ENCODE results near the gene ABHD5. TPM values are rescaled to one million over a fixed set of nuclear protein-coding genes. Genes with fewer than 3 reads are reported as not detected.

Gene ABHD5
- total and polyA plus RNA-seq, 2 of the 8 experiments (the other 6 are each of a cell fraction or from before 2014, with no cell fraction given): 10.5 to 16.4 TPM

- Histone ChIP-seq H3K56ac (replicated peaks; ENCODE audit: insufficient read length, low read depth, low read length) (no peak overlapping the region), H4K20me1 (replicated peaks in 1 of 2; ENCODE audit: control insufficient read depth in 1 of 2, insufficient read depth in 2 of 2, low read length in 2 of 2) (no peaks in the 10 kb centered on the region), H2BK5ac (ENCODE audit: low read depth, low read length) (no peak overlapping the region), H4K8ac (ENCODE audit: extremely low read depth, insufficient read depth, low read length) (no peak overlapping the region), H2BK20ac (ENCODE audit: low read length) (no peak overlapping the region), H2BK12ac (ENCODE audit: low read depth, low read length) (no peak overlapping the region), H3K79me2 (ENCODE audit: control insufficient read depth in 1 of 2, insufficient read depth in 2 of 2, low read length in 2 of 2) (no peaks in the 10 kb centered on the region), H3K23me2 (ENCODE audit: low read depth, low read length) (no peaks in the 10 kb centered on the region), H3K79me1 (ENCODE audit: low read depth, low read length) (no peaks in the 10 kb centered on the region), H3K4ac (replicated peaks; ENCODE audit: insufficient read length, low read depth, low read length) (no peak overlapping the region), H2BK15ac (ENCODE audit: low read length) (no peak overlapping the region), H3K23ac (ENCODE audit: insufficient read length) (no peak overlapping the region), H3K14ac (ENCODE audit: insufficient read length) (no peak overlapping the region), H3K36me3 (ENCODE audit: control insufficient read depth in 2 of 4, insufficient read depth in 4 of 4, low read length in 3 of 4) (no peaks in the 10 kb centered on the region; a peak in 1 of 8 replicates), H3K9ac (replicated peaks in 1 of 4; ENCODE audit: extremely low read depth in 1 of 4, low read depth in 3 of 4, low read length in 3 of 4) (no peak overlapping the region), H4K91ac (replicated peaks; ENCODE audit: insufficient read length, low read length) (no peak overlapping the region), H4K5ac (ENCODE audit: insufficient read length, low read depth, low read length) (no peak overlapping the region), H2BK120ac (replicated peaks; ENCODE audit: low read depth, low read length) (no peak overlapping the region), H3K27ac (ENCODE audit: low read depth, low read length) (no peak overlapping the region), H3K18ac (ENCODE audit: extremely low read depth, low read length) (no peak overlapping the region), H3K4me2 (ENCODE audit: insufficient read depth in 1 of 2, low read depth in 2 of 2, low read length in 2 of 2) (no peak overlapping the region), H3K27me3 (replicated peaks in 1 of 4; ENCODE audit: control insufficient read depth in 3 of 4, extremely low read depth in 1 of 4, insufficient read depth in 3 of 4, low read length in 3 of 4) (no peaks in the 10 kb centered on the region), H3K4me1 (replicated peaks in 1 of 4; ENCODE audit: control insufficient read depth in 3 of 4, insufficient read depth in 4 of 4, low read length in 3 of 4) (no peaks in the 10 kb centered on the region), H2AK5ac (ENCODE audit: low read depth, low read length) (no peak overlapping the region), H3K4me3 (ENCODE audit: extremely low read depth in 1 of 4, insufficient read depth in 2 of 4, low read depth in 3 of 4, low read length in 4 of 4) (no peak overlapping the region), H3K9me3 (ENCODE audit: insufficient read depth in 2 of 2, low read depth in 1 of 2, low read length in 1 of 2) (peaks cover 0 to 13% of the 10 kb centered on the region in 2 experiments; a peak in 2 of 4 replicates), H2AFZ (ENCODE audit: low read length) (no peak overlapping the region)
- no peak for TF ChIP-seq POU5F1 (IDR thresholded peaks at IDR 0.05; ENCODE audit: low read depth, low read length)
- TF ChIP-seq SP2 (IDR thresholded peaks at IDR 0.05; ENCODE audit: low read length): no peak
- no peak for TF ChIP-seq MAX (IDR thresholded peaks at IDR 0.05)
- no peak for TF ChIP-seq CHD2 (IDR thresholded peaks at IDR 0.05; ENCODE audit: low read length)
- no peak for TF ChIP-seq SIN3A (conservative IDR thresholded peaks at IDR 0.05 in 1 of 2, IDR thresholded peaks at IDR 0.05 in 1 of 2; ENCODE audit: low read depth in 1 of 2, low read length in 2 of 2)
- TF ChIP-seq GABPA (IDR thresholded peaks at IDR 0.05; ENCODE audit: borderline replicate concordance, insufficient read depth, low read length): no peak
- TF ChIP-seq RBBP5 (IDR thresholded peaks at IDR 0.05; ENCODE audit: borderline replicate concordance, low read depth, low read length): no peak
- no peak for TF ChIP-seq CTCF (IDR thresholded peaks at IDR 0.05; ENCODE audit: control extremely low read depth in 1 of 3, insufficient read depth in 1 of 3, low read depth in 1 of 3, low read length in 3 of 3)
- no peak for TF ChIP-seq RNF2 (IDR thresholded peaks at IDR 0.05; ENCODE audit: borderline replicate concordance, low read depth, low read length, missing control alignments, poor library complexity, severe bottlenecking)
- DNase-seq (ENCODE audit: low read depth in 1 of 2, low spot score in 2 of 2) (no peak), FAIRE-seq (no peak)
- ChIA-PET POLR2A (ENCODE audit: partially characterized antibody) (no interaction called here), CTCF (ENCODE audit: partially characterized antibody) (no interaction called here)
- 83% methylated on average over 3 of the region's 3 CpGs; no CpG with 5 or more reads in 1 of the 2 experiments for WGBS, 2 experiments (ENCODE audit: extremely low coverage in 1 of 2, insufficient coverage in 1 of 2, insufficient read length in 1 of 2, insufficient replicate concordance in 2 of 2, low coverage in 1 of 2, low lambda C conversion rate in 2 of 2, missing lambda C conversion rate in 1 of 2)
Observed at GRCh38 chr3:43674345-43675085, 16.2 kb upstream of the ABHD5 start.
